CD4-positive, CD25-positive, alpha-beta regulatory T cell (primary cell): ENCODE data around the gene TSPAN18. TPM values are rescaled to one million over a fixed set of nuclear protein-coding genes. Genes with fewer than 3 reads are reported as not detected.
A peak's percentile ranks its signal among the peaks of the same experiment; 100 is the strongest.

Experiments
- ATAC-seq, 2 donors: fragments of 150-1000 bp; cut with Tn5 transposase; one replicate each; pipeline ENCODE4 v1.10.0; 2021; ENCODE audit warnings: low read depth in 2 of 2, moderate number of reproducible peaks in 2 of 2, moderate library complexity in 1 of 2
- DNase-seq, 3 donors: peaks; one replicate each; pipeline versions ENCODE4 v3.0.0 to v3.0.0-alpha.2; 2012 to 2022; ENCODE audit warnings: mixed read lengths in 1 of 3
- H3K27ac ChIP-seq: one replicate; pipeline ENCODE4 v1.7.0; 2013; ENCODE audit warnings: mild to moderate bottlenecking, low read length; ENCODE audit not compliant: insufficient read depth, poor library complexity, severe bottlenecking
- H3K27me3 ChIP-seq: one replicate; pipeline ENCODE4 v1.7.0; 2013; ENCODE audit warnings: low read length; ENCODE audit not compliant: control insufficient read depth, insufficient read depth
- H3K36me3 ChIP-seq: one replicate; pipeline ENCODE4 v1.7.0; 2013; ENCODE audit warnings: mild to moderate bottlenecking, low read length, moderate library complexity; ENCODE audit not compliant: control insufficient read depth, insufficient read depth
- H3K4me1 ChIP-seq: 2 replicates; pipeline ENCODE4 v1.7.0; 2013; ENCODE audit warnings: mild to moderate bottlenecking, low read length; ENCODE audit not compliant: insufficient read depth, control insufficient read depth, poor library complexity, severe bottlenecking
- H3K4me3 ChIP-seq: one replicate; pipeline ENCODE4 v1.7.0; 2013; ENCODE audit warnings: low read depth, mild to moderate bottlenecking, low read length, moderate library complexity
- H3K9me3 ChIP-seq, 2 experiments: 1 replicate in 1 of 2; 2 replicates in 1 of 2; pipeline ENCODE4 v1.7.0; 2013; ENCODE audit warnings: low read length in 2 of 2, mild to moderate bottlenecking in 1 of 2, moderate library complexity in 1 of 2; ENCODE audit not compliant: control insufficient read depth in 2 of 2
- H3K27ac Mint-ChIP-seq, 3 donors: one replicate each; pipeline ENCODE4 v1.8.0; 2020 to 2022; ENCODE audit warnings: mild to moderate bottlenecking in 3 of 3, mixed read lengths in 3 of 3, moderate library complexity in 2 of 3
- H3K27me3 Mint-ChIP-seq: one replicate; pipeline ENCODE4 v1.8.0; 2022; ENCODE audit warnings: mild to moderate bottlenecking, mixed read lengths
- H3K36me3 Mint-ChIP-seq: one replicate; pipeline ENCODE4 v1.8.0; 2020; ENCODE audit warnings: mixed read lengths
- H3K4me1 Mint-ChIP-seq, 4 donors: one replicate each; pipeline ENCODE4 v1.8.0; 2020 to 2022; ENCODE audit warnings: mixed read lengths in 4 of 4, mild to moderate bottlenecking in 1 of 4
- H3K4me3 Mint-ChIP-seq, 4 donors: one replicate each; pipeline ENCODE4 v1.8.0; 2020 to 2022; ENCODE audit warnings: mild to moderate bottlenecking in 4 of 4, mixed read lengths in 4 of 4, moderate library complexity in 3 of 4
- H3K9me3 Mint-ChIP-seq, 7 donors: one replicate each; pipeline ENCODE4 v1.8.0; 2020 to 2022; ENCODE audit warnings: mixed read lengths in 7 of 7, mild to moderate bottlenecking in 3 of 7, moderate library complexity in 2 of 7
- polyA plus RNA-seq, 4 donors: library from polyadenylated mRNA; unstranded; fragments of 300-500 nt; fragmentation: Illumina TruSeq; gene quantifications; one replicate each; pipeline ENCODE4 v1.2.3, GENCODE V29; 2021
- total RNA-seq: library from RNA; stranded (reverse); gene quantifications from one replicate; pipeline ENCODE4 v1.2.3, GENCODE V29; 2022

TSPAN18 gene
- total and polyA plus RNA-seq, 5 donors from 2014 or later: 3.2 to 36.9 (median 4.9) TPM

GRCh38 chr11:44789496-44789895 lies 62.7 kb downstream of the TSPAN18 start:
- Mint-ChIP-seq H3K27me3 (no peaks in the 10 kb centered on the region), H3K27ac (peak overlapping the region in 1 of 3 donors; percentile 70), H3K4me1 (peaks cover 0 to 23% (median 8%) of the 10 kb centered on the region in 4 donors), H3K9me3 (no peaks in the 10 kb centered on the region), H3K36me3 (peaks cover 10% of the 10 kb centered on the region), H3K4me3 (no peak overlapping the region)
- H3K36me3 ChIP-seq: no peaks in the 10 kb centered on the region
- H3K27ac ChIP-seq: no peak overlapping the region
- DNase-seq (no peak), ATAC-seq (no peak)
- H3K27me3 ChIP-seq: no peaks in the 10 kb centered on the region
- H3K4me1 ChIP-seq: no peaks in the 10 kb centered on the region
- H3K9me3 ChIP-seq: no peaks in the 10 kb centered on the region
- no peak overlapping the region for H3K4me3 ChIP-seq

- H3K9me3 ChIP-seq: no peaks in the 10 kb centered on the region
- no peaks in the 10 kb centered on the region for H3K4me1 ChIP-seq
- peaks cover 0 to 23% (median 7%) of the 10 kb centered on the region in 4 donors for H3K4me1 Mint-ChIP-seq
- DNase-seq (no peak), ATAC-seq (no peak)
- H3K27me3 ChIP-seq: no peaks in the 10 kb centered on the region
- peaks cover 10% of the 10 kb centered on the region for H3K36me3 Mint-ChIP-seq
- no peaks in the 10 kb centered on the region for H3K27me3 Mint-ChIP-seq
- H3K36me3 ChIP-seq: no peaks in the 10 kb centered on the region
- no peak overlapping the region for H3K27ac Mint-ChIP-seq
- H3K27ac ChIP-seq: no peak overlapping the region
- no peak overlapping the region for H3K4me3 ChIP-seq
- H3K4me3 Mint-ChIP-seq: no peak overlapping the region
- H3K9me3 Mint-ChIP-seq: no peaks in the 10 kb centered on the region
These were observed 63.4 kb downstream of the TSPAN18 start for GRCh38 chr11:44790211-44790610.

- Mint-ChIP-seq H3K27me3 (no peaks in the 10 kb centered on the region), H3K4me3 (no peak overlapping the region), H3K4me1 (peaks cover 0 to 17% (median 7%) of the 10 kb centered on the region in 4 donors), H3K9me3 (no peaks in the 10 kb centered on the region), H3K27ac (no peak overlapping the region), H3K36me3 (peaks cover 10% of the 10 kb centered on the region)
- Histone ChIP-seq H3K27me3 (no peaks in the 10 kb centered on the region), H3K9me3 (no peaks in the 10 kb centered on the region), H3K4me1 (no peaks in the 10 kb centered on the region), H3K27ac (no peak overlapping the region), H3K36me3 (no peaks in the 10 kb centered on the region), H3K4me3 (no peak overlapping the region)
- DNase-seq (no peak), ATAC-seq (no peak)
These were observed 64.7 kb downstream of the TSPAN18 start for GRCh38 chr11:44791316-44791925.

DNA sequence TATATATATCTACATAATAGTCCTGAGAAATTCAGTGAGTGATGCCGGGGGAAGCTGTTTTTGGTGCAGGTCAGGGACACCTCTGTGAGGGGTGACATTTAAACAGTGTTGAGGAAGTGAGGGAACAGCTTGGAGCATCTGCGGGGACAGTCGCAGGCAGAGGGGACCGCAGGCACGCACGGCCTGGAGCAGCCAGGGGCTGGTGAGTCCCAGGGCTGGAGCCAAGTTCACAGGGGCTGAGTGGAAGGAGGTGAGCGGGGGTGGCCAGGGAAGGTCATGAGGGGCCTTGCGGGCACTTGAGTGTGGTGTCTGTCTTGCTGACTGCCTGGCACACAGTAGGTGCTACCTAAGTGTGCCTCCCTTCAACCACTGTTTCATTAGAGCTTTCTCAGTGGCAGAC lies 65.4 kb downstream of the TSPAN18 start:
- H3K36me3 Mint-ChIP-seq: peaks cover 10% of the 10 kb centered on the region
- ATAC-seq (no peak), DNase-seq (no peak)
- peaks cover 0 to 18% (median 4%) of the 10 kb centered on the region in 4 donors for H3K4me1 Mint-ChIP-seq
- Histone ChIP-seq H3K27me3 (no peaks in the 10 kb centered on the region), H3K4me1 (no peaks in the 10 kb centered on the region), H3K36me3 (no peaks in the 10 kb centered on the region), H3K4me3 (no peak overlapping the region), H3K27ac (no peak overlapping the region), H3K9me3 (no peaks in the 10 kb centered on the region)
- H3K27ac Mint-ChIP-seq: no peak overlapping the region
- no peaks in the 10 kb centered on the region for H3K27me3 Mint-ChIP-seq
- no peak overlapping the region for H3K4me3 Mint-ChIP-seq
- no peaks in the 10 kb centered on the region for H3K9me3 Mint-ChIP-seq

DNA sequence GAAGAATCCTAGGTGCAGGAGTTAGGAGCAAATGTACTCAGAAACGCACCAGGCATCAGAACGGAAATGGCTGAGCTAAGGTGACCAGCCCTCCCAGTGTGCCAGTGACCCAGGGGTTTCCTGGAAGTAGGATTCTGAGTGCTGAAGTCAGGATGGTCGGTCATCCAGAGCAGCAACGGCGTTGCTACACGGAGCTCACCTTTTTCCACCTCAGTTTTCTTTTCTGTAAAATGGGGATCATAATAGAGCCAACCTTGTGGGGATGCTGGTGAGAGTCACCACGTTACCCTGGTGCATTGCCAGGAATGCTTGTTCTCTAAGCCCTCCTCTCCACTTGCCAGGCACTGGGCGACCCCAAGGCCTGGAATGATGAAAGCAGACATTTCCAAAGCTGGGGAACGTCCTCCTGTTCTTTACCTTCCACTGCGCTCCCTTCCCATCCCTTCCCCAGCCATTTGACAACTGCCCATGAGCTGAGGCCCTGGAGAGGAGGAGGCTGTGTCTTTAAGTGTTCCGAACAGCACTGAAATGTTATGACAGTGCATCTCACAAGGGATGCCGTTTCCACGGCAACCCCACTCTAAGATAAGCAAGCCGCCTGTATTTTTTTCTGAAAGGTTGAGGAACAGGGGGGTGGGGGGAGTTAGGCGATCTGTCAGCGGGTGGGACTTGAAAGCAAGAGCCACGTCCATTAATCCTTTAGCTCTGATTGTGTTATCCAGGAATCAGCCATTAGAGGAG lies 66.8 kb downstream of the TSPAN18 start:
- ATAC-seq (no peak), DNase-seq (no peak)

DNA sequence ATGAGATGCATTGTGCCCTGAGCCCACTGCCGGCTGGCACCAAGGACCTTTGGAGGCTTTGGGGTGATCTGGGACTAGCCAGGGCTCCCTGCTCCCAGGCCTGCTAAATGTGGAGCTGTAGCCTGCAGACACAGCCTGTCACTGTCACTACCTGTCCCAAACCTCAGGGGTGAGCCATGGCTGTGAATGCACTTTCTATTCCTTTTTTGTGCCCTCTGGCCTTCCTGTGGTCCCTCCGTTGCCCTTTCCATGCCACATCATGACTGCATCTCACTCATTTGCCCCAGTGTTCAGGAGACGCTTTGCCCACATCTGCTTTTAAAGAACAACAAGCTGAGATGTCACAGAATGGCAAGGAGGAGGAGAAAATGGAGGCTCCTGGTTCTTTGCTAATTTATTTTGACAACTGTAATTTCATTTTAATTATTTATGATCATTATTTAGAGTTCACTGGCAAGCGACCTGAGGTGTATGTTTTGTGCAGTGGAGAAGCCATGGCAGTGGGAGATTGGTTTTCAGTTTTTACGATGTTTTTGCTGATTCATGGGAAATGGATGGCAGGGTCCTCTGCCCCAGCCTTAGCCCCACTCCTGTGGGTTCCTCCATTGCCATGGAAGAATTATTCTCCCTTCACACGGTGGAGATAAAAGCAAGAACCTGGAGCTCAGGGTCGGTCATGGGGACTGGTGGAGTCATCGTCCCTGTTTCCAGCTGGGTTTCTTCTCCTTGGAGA lies 69.2 kb downstream of the TSPAN18 start:
- H3K4me1 Mint-ChIP-seq: peaks cover 0 to 10% (median 3%) of the 10 kb centered on the region in 4 donors

More for the DNA sequence above, 66.8 kb downstream of the TSPAN18 start:
- Mint-ChIP-seq H3K27me3 (no peaks in the 10 kb centered on the region), H3K27ac (no peak overlapping the region), H3K4me3 (no peak overlapping the region), H3K9me3 (no peaks in the 10 kb centered on the region), H3K36me3 (peaks cover 13% of the 10 kb centered on the region), H3K4me1 (peaks cover 0 to 18% (median 3%) of the 10 kb centered on the region in 4 donors)
- Histone ChIP-seq H3K27ac (no peak overlapping the region), H3K4me3 (no peak overlapping the region), H3K27me3 (no peaks in the 10 kb centered on the region), H3K9me3 (no peaks in the 10 kb centered on the region), H3K36me3 (no peaks in the 10 kb centered on the region), H3K4me1 (no peaks in the 10 kb centered on the region)

DNA sequence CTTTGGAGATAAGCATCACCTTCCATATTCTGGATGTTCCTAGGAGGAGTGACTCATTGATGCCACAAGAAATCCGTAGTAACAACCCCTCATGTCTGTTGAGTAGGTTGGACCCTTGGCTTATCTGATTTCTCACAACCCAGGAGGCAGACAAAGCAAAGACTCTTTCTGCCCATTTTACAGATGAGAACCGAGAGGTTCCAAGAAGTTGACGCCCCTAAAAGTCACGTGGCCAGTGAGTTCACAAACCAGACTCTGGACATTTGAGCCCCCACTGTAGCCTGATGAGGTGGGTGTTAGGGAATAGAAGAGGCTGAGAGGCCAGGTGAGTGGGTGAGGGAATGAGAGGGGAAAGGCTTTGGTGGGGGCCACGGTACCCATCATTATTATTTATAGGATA lies 70.3 kb downstream of the TSPAN18 start:
- no peaks in the 10 kb centered on the region for H3K9me3 ChIP-seq
- no peak for ATAC-seq
- H3K4me3 ChIP-seq: no peak overlapping the region
- Mint-ChIP-seq H3K4me1 (peaks cover 0 to 14% (median 5%) of the 10 kb centered on the region in 4 donors), H3K4me3 (no peak overlapping the region), H3K27ac (no peak overlapping the region), H3K36me3 (peaks cover 12% of the 10 kb centered on the region), H3K27me3 (no peaks in the 10 kb centered on the region), H3K9me3 (no peaks in the 10 kb centered on the region)
- no peak overlapping the region for H3K27ac ChIP-seq
- DNase-seq: no peak
- no peaks in the 10 kb centered on the region for H3K27me3 ChIP-seq
- no peaks in the 10 kb centered on the region for H3K4me1 ChIP-seq
- H3K36me3 ChIP-seq: no peaks in the 10 kb centered on the region

More for the DNA sequence above, 69.2 kb downstream of the TSPAN18 start:
- Histone ChIP-seq H3K36me3 (no peaks in the 10 kb centered on the region), H3K4me1 (no peaks in the 10 kb centered on the region), H3K27ac (no peak overlapping the region), H3K9me3 (no peaks in the 10 kb centered on the region), H3K4me3 (no peak overlapping the region), H3K27me3 (no peaks in the 10 kb centered on the region)
- Mint-ChIP-seq H3K36me3 (peaks cover 12% of the 10 kb centered on the region), H3K4me3 (no peak overlapping the region), H3K9me3 (no peaks in the 10 kb centered on the region), H3K27ac (no peak overlapping the region), H3K27me3 (no peaks in the 10 kb centered on the region)
- ATAC-seq (no peak), DNase-seq (no peak)
